HEK293 (cell line): Measurements from ENCODE around the gene TPH1.

Source experiments
- KLF1 ChIP-seq: fragments of 450-650 bp; formaldehyde crosslinking; IDR thresholded peaks from 2 replicates; pipeline ENCODE4 v1.5.1; 2016; ENCODE audit warnings: missing biosample characterization, missing genetic modification characterization
- KLF10 ChIP-seq: fragments of 450-650 bp; IDR thresholded peaks from 2 replicates; pipeline ENCODE4 v1.5.1; 2018; ENCODE audit warnings: missing biosample characterization, mild to moderate bottlenecking, missing genetic modification characterization
- KLF16 ChIP-seq: fragments of 450-650 bp; formaldehyde crosslinking; IDR thresholded peaks from 2 replicates; pipeline ENCODE4 v1.5.1; 2017; ENCODE audit warnings: missing biosample characterization, missing genetic modification characterization
- KLF9 ChIP-seq: fragments of 450-650 bp; formaldehyde crosslinking; IDR thresholded peaks from 2 replicates; pipeline ENCODE4 v1.5.1; 2016; ENCODE audit warnings: missing biosample characterization, missing genetic modification characterization, low read depth
- SP7 ChIP-seq: fragments of 450-650 bp; formaldehyde crosslinking; IDR thresholded peaks from 2 replicates; pipeline ENCODE4 v1.5.1; 2016; ENCODE audit warnings: missing biosample characterization, missing genetic modification characterization
- ZBTB10 ChIP-seq: fragments of 450-650 bp; formaldehyde crosslinking; IDR thresholded peaks from 2 replicates; pipeline ENCODE4 v1.5.1; 2016; ENCODE audit warnings: missing biosample characterization, missing genetic modification characterization
- ZBTB11 ChIP-seq: fragments of 450-650 bp; formaldehyde crosslinking; conservative IDR thresholded peaks from 2 replicates; pipeline ENCODE4 v1.5.1; 2016; ENCODE audit warnings: low read depth, missing biosample characterization, missing genetic modification characterization
- ZBTB17 ChIP-seq: fragments of 450-650 bp; formaldehyde crosslinking; IDR thresholded peaks from 2 replicates; pipeline ENCODE4 v1.5.1; 2016; ENCODE audit warnings: missing biosample characterization, missing genetic modification characterization
- ZBTB8A ChIP-seq: fragments of 450-650 bp; formaldehyde crosslinking; IDR thresholded peaks from 2 replicates; pipeline ENCODE4 v1.5.1; 2016; ENCODE audit warnings: missing biosample characterization, missing genetic modification characterization
- ZEB2 ChIP-seq: fragments of 450-650 bp; formaldehyde crosslinking; IDR thresholded peaks from 2 replicates; pipeline ENCODE4 v1.5.1; 2016; ENCODE audit warnings: missing biosample characterization, missing genetic modification characterization
- ZFP37 ChIP-seq: fragments of 450-650 bp; formaldehyde crosslinking; IDR thresholded peaks from 2 replicates; pipeline ENCODE4 v1.5.1; 2016; ENCODE audit warnings: missing biosample characterization, missing genetic modification characterization
- ZIC2 ChIP-seq: fragments of 450-650 bp; formaldehyde crosslinking; IDR thresholded peaks from 2 replicates; pipeline ENCODE4 v1.5.1; 2016; ENCODE audit warnings: missing biosample characterization, missing genetic modification characterization
- ZNF155 ChIP-seq: fragments of 450-650 bp; formaldehyde crosslinking; IDR thresholded peaks from 2 replicates; pipeline ENCODE4 v1.5.1; 2016; ENCODE audit warnings: missing biosample characterization, missing genetic modification characterization
- ZNF18 ChIP-seq: fragments of 450-650 bp; formaldehyde crosslinking; IDR thresholded peaks from 2 replicates; pipeline ENCODE4 v1.5.1; 2016; ENCODE audit warnings: missing biosample characterization, missing genetic modification characterization
- ZNF2 ChIP-seq: fragments of 450-650 bp; formaldehyde crosslinking; IDR thresholded peaks from 2 replicates; pipeline ENCODE4 v1.5.1; 2016; ENCODE audit warnings: missing biosample characterization, missing genetic modification characterization
- ZNF23 ChIP-seq: fragments of 450-650 bp; formaldehyde crosslinking; IDR thresholded peaks from 2 replicates; pipeline ENCODE4 v1.5.1; 2016; ENCODE audit warnings: missing biosample characterization, missing genetic modification characterization, borderline replicate concordance
- ZNF26 ChIP-seq: fragments of 450-650 bp; formaldehyde crosslinking; IDR thresholded peaks from 2 replicates; pipeline ENCODE4 v1.5.1; 2016; ENCODE audit warnings: missing biosample characterization, missing genetic modification characterization
- ZNF274 ChIP-seq, 2 experiments: fragments of 200-500 bp in 1 of 2; fragments of 450-650 bp in 1 of 2; sonication (Bioruptor generic) in 1 of 2; formaldehyde crosslinking in 1 of 2; IDR thresholded peaks; 2 replicates each; pipeline versions ENCODE4 v1.5.1 to v1.6.1; 2014 to 2016; ENCODE audit warnings: borderline replicate concordance in 1 of 2, inconsistent platforms in 1 of 2, low read length in 1 of 2, missing biosample characterization in 1 of 2, missing genetic modification characterization in 1 of 2
- ZNF335 ChIP-seq: fragments of 450-650 bp; formaldehyde crosslinking; conservative IDR thresholded peaks from 2 replicates; pipeline ENCODE4 v1.5.1; 2016; ENCODE audit warnings: missing biosample characterization, missing genetic modification characterization
- ZNF610 ChIP-seq: fragments of 450-650 bp; formaldehyde crosslinking; IDR thresholded peaks from 2 replicates; pipeline ENCODE4 v1.5.1; 2016; ENCODE audit warnings: missing biosample characterization, missing genetic modification characterization, borderline replicate concordance
- ZNF623 ChIP-seq: fragments of 450-650 bp; formaldehyde crosslinking; IDR thresholded peaks from 2 replicates; pipeline ENCODE4 v1.5.1; 2016; ENCODE audit warnings: missing biosample characterization, missing genetic modification characterization
- ZNF692 ChIP-seq: fragments of 450-650 bp; formaldehyde crosslinking; IDR thresholded peaks from 2 replicates; pipeline ENCODE4 v1.5.1; 2016; ENCODE audit warnings: missing biosample characterization, missing genetic modification characterization
- ZNF707 ChIP-seq: fragments of 450-650 bp; formaldehyde crosslinking; IDR thresholded peaks from 2 replicates; pipeline ENCODE4 v1.5.1; 2016; ENCODE audit warnings: missing biosample characterization, missing genetic modification characterization
- ZSCAN30 ChIP-seq: fragments of 450-650 bp; IDR thresholded peaks from 2 replicates; pipeline ENCODE4 v1.5.1; 2018; ENCODE audit warnings: missing biosample characterization, mild to moderate bottlenecking, missing genetic modification characterization, moderate library complexity

The TPH1 gene

GRCh38 chr11:18012906-18013781 lies 32.9 kb downstream of the TPH1 start, which contains the start of gene SERGEF (continued):
- TF ChIP-seq ZNF26, result no peak
- TF ChIP-seq ZFP37 (tag by site-specific recombination), result peak; percentile 61; the same call in 1 of the 2 replicates
- TF ChIP-seq ZNF610 (tag by site-specific recombination), result 0 out of 2 replicates have a peak, but pooled peaks have one; percentile 25
- TF ChIP-seq ZNF2, result 0 out of 2 replicates have a peak, but pooled peaks have one; percentile 72
- no peak for TF ChIP-seq ZNF155 (tag by site-specific recombination)
- no peak for TF ChIP-seq ZNF274 (IDR thresholded peaks at IDR 0.05; ENCODE audit: low read length)
- TF ChIP-seq ZNF274 (tag by site-specific recombination; IDR thresholded peaks at IDR 0.05; ENCODE audit: borderline replicate concordance), result no peak
- TF ChIP-seq ZNF707, result no peak
- TF ChIP-seq ZNF623, result no peak
- peak; percentile 86 for TF ChIP-seq ZNF335 (tag by site-specific recombination)
- TF ChIP-seq ZNF23, result no peak
- peak; percentile 55; the same call in 1 of the 2 replicates for TF ChIP-seq KLF16 (tag by site-specific recombination)
- no peak for TF ChIP-seq ZIC2 (tag by site-specific recombination)
- peak; percentile 75 for TF ChIP-seq ZNF692 (tag by site-specific recombination)
- no peak for TF ChIP-seq ZNF18 (tag by site-specific recombination)
- TF ChIP-seq ZBTB10 (tag by site-specific recombination), result peak; percentile 55; the same call in 1 of the 2 replicates
- peak; percentile 95 for TF ChIP-seq ZBTB17
- peak; percentile 61 for TF ChIP-seq KLF1 (tag by site-specific recombination)
- TF ChIP-seq ZSCAN30 (tag by site-specific recombination), result peak; percentile 28; the same call in 1 of the 2 replicates
- peak; percentile 56 for TF ChIP-seq ZEB2 (tag by site-specific recombination)
- TF ChIP-seq ZBTB8A (tag by site-specific recombination), result peak; percentile 82
- peak; percentile 56 for TF ChIP-seq SP7 (tag by site-specific recombination)
- TF ChIP-seq KLF9 (tag by site-specific recombination), result peak; percentile 66
- TF ChIP-seq KLF10, result peak; percentile 89
- TF ChIP-seq ZBTB11 (tag by site-specific recombination), result peak; percentile 39; the same call in 1 of the 2 replicates
- TF ChIP-seq, all 188 proteins: peak for 30
